Measurements from ENCODE around the gene SRP68.

SRP68 gene

DNA sequence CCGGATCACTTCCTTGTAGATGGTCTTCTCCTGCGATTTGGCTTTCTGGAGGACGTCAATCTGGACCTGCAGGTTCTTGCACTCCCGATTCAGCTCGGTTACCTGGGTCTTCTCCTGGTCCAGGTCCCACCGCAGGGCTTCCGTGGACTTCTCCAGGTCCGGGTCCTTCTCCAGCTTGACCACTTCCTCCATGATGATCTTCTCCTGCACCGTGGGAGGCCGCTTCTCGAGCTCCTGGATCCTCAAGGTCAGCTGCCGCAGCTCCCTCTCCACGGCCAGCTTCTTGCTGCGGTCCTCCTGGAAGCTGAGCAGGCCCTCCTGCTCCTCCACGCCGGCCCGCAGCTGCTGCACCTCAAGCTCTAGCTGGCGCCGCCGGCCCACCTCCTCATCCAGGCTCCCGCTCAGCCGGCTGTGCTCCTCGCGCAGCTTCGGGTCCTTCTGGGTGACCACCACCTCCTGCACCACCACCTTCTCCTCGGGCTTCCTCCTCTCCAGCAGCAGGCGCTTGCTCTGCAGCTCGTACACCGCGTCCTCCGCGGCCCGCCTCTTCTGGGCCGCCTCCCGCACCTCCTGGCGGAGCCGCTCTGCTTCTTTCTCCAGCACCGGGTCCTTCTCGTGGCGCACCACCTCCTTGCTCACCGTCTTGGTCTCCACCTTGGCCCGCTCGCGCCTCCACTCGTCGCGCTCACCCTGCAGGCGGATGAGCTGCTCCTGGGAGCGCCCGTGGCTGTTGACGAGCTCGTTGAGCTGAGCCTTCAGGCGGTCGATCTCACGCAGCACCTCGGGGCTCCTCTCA, 63.5 kb downstream of the SRP68 start:
- H3K9me3 ChIP-seq (replicated peaks; ENCODE audit: low read length), result no peaks in the 10 kb centered on the region
- H3K4me1 ChIP-seq (ENCODE audit: control insufficient read depth, insufficient read depth, low read length), result peaks cover 14% of the 10 kb centered on the region
- H3K27me3 ChIP-seq (ENCODE audit: control insufficient read depth, insufficient read depth, low read length), result no peaks in the 10 kb centered on the region
- H3K4me3 ChIP-seq (ENCODE audit: low read length), result no peak overlapping the region
- H3K4me2 ChIP-seq (ENCODE audit: low read length), result no peak overlapping the region
- no peaks in the 10 kb centered on the region for H3K36me3 ChIP-seq (ENCODE audit: insufficient read depth, low read length)
- no peak overlapping the region for H3K9ac ChIP-seq (ENCODE audit: low read depth, low read length)

DNA sequence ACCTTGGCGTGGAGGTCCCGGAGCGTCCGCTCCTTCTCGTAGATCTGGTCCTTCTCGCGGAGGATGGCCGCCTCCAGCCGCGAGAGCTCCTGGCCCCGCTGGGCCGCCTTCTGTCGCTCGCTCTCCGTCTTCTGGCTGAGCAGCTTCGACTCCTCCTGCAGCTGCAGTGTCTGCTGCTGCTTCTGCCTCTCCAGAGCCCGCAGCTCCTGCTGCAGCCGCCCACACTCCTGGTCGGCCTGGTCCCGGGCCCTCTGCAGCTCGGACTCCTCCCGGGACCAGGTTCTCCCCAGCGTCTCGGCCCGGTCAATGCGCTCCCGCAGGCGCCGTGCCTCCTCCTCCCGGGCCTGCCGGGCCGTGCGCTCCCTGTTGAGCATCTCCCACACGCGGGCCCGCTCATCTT, 64.1 kb downstream of the SRP68 start:
- Histone ChIP-seq H3K9ac (ENCODE audit: low read depth, low read length) (no peak overlapping the region), H3K4me1 (ENCODE audit: control insufficient read depth, insufficient read depth, low read length) (peaks cover 12% of the 10 kb centered on the region), H3K4me3 (ENCODE audit: low read length) (no peak overlapping the region), H3K36me3 (ENCODE audit: insufficient read depth, low read length) (no peaks in the 10 kb centered on the region), H3K27me3 (ENCODE audit: control insufficient read depth, insufficient read depth, low read length) (no peaks in the 10 kb centered on the region), H3K4me2 (ENCODE audit: low read length) (no peak overlapping the region), H3K9me3 (replicated peaks; ENCODE audit: low read length) (no peaks in the 10 kb centered on the region)

DNA sequence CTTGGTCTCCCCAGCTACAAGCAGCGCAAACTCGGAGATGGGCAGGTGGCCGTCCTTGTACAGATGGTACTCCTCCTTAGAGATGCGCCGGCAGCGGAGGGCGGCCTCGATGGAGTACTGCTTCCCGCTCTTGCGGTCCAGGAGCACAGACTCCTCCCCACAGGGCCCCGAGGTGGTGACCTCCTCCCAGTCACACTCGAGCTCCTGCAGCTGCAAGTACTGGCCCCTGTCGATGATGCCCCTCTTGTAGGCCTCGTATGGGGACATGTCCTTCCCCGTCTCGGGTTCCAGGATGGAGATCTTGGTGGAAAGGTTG, 64.5 kb downstream of the SRP68 start:
- H3K9me3 ChIP-seq (replicated peaks; ENCODE audit: low read length), result no peaks in the 10 kb centered on the region
- H3K4me1 ChIP-seq (ENCODE audit: control insufficient read depth, insufficient read depth, low read length), result peaks cover 12% of the 10 kb centered on the region
- H3K36me3 ChIP-seq (ENCODE audit: insufficient read depth, low read length), result no peaks in the 10 kb centered on the region
- H3K9ac ChIP-seq (ENCODE audit: low read depth, low read length), result no peak overlapping the region
- H3K27me3 ChIP-seq (ENCODE audit: control insufficient read depth, insufficient read depth, low read length), result no peaks in the 10 kb centered on the region
- no peak overlapping the region for H3K4me3 ChIP-seq (ENCODE audit: low read length)
- H3K4me2 ChIP-seq (ENCODE audit: low read length), result no peak overlapping the region

DNA sequence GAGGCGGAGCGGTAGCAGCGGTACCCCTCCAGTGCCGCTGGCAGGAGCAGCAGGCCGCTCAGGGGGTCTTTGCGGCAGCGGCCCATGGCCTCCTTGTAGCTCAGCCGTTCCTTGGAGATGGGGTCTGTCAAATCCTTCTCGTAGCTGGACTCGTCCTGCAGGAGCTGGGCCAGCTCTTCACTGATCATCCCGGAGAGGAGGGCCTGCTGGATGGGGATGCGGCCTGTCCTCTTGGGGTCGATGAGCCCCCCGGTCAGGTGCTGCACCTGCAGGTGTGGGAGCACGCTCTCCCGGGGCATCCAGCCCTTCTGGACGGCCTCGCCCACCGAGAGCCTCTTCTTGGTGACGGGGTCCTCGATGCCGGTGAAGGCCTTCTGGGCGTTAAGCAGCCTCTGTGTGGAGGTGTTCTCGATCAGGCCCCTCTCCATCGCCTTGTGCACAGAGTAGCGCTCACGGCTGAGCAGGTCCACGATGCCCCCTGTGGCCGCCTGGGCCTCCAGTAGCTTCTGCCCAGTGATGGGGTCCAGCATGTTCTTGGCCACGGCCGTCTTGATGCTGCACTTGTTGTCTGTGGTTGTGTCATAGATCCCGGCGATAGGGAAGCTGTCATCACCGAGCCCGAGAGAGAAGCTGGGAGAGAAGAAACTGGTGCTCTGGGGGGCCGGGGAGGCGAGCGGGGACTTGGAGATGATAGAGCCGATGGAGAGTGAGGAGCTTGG, 65.0 kb downstream of the SRP68 start:
- no peak overlapping the region for H3K9ac ChIP-seq (ENCODE audit: low read depth, low read length)
- H3K36me3 ChIP-seq (ENCODE audit: insufficient read depth, low read length), result peaks cover under 1% of the 10 kb centered on the region

DNA sequence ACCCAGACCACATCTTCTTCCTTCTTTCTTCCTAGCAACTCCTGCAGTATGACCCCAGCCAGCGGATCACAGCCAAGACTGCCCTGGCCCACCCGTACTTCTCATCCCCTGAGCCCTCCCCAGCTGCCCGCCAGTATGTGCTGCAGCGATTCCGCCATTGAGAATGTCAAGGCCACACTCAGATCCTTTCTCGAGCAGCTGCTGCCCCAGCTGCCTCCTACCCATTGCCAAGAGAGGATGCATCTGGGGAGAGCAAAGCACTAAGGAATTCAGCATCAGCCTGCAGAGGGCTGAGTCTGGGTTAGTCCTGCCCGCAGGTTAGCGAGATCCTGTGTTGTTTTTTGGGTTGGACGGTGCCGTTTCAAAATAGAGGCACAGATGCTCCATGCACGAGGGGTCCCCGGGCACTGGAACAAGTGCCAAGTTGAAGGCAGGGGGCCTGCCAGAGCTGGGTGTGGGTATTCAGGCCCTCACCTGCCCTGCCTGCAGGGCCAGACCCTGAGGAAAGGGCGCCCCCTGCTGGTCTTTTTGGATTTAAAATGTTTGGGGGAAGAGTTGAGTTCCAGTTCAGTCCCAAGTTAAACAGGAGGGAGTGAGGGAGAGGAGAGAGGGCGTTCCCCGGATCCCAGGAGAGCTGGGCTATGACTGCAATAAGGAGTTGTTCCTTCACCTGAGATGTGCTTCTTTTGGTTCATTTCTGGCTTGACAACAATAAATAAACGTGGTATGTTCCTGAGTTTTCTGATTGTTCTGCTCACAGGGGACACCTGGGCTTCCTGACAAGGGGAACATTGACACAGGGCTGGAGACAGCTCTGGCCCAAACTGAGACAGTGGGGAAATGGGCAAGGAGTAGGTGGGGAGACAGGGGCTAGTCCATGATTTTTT, 66.8 kb downstream of the SRP68 start:
- Histone ChIP-seq H3K4me2 (ENCODE audit: low read length) (no peak overlapping the region), H3K27me3 (ENCODE audit: control insufficient read depth, insufficient read depth, low read length) (no peaks in the 10 kb centered on the region), H3K36me3 (ENCODE audit: insufficient read depth, low read length) (peaks cover 3% of the 10 kb centered on the region), H3K4me3 (ENCODE audit: low read length) (no peak overlapping the region), H3K9me3 (replicated peaks; ENCODE audit: low read length) (no peaks in the 10 kb centered on the region), H3K9ac (ENCODE audit: low read depth, low read length) (no peak overlapping the region), H3K4me1 (ENCODE audit: control insufficient read depth, insufficient read depth, low read length) (peaks cover 12% of the 10 kb centered on the region)

More for the DNA sequence above, 65.0 kb downstream of the SRP68 start:
- Histone ChIP-seq H3K27me3 (ENCODE audit: control insufficient read depth, insufficient read depth, low read length) (no peaks in the 10 kb centered on the region), H3K4me3 (ENCODE audit: low read length) (no peak overlapping the region), H3K9me3 (replicated peaks; ENCODE audit: low read length) (no peaks in the 10 kb centered on the region), H3K4me1 (ENCODE audit: control insufficient read depth, insufficient read depth, low read length) (peaks cover 12% of the 10 kb centered on the region), H3K4me2 (ENCODE audit: low read length) (no peak overlapping the region)

- Histone ChIP-seq H3K36me3 (ENCODE audit: insufficient read depth, low read length) (peaks cover 8% of the 10 kb centered on the region), H3K4me3 (ENCODE audit: low read length) (no peak overlapping the region), H3K9ac (ENCODE audit: low read depth, low read length) (no peak overlapping the region), H3K4me2 (ENCODE audit: low read length) (no peak overlapping the region), H3K27me3 (ENCODE audit: control insufficient read depth, insufficient read depth, low read length) (no peaks in the 10 kb centered on the region), H3K4me1 (ENCODE audit: control insufficient read depth, insufficient read depth, low read length) (peaks cover 12% of the 10 kb centered on the region), H3K9me3 (replicated peaks; ENCODE audit: low read length) (no peaks in the 10 kb centered on the region)
Observed at GRCh38 chr17:76004750-76005262, 67.5 kb downstream of the SRP68 start.

- peaks cover 12% of the 10 kb centered on the region for H3K4me1 ChIP-seq (ENCODE audit: control insufficient read depth, insufficient read depth, low read length)
Observed at GRCh38 chr17:76003915-76004314, 68.4 kb downstream of the SRP68 start.

DNA sequence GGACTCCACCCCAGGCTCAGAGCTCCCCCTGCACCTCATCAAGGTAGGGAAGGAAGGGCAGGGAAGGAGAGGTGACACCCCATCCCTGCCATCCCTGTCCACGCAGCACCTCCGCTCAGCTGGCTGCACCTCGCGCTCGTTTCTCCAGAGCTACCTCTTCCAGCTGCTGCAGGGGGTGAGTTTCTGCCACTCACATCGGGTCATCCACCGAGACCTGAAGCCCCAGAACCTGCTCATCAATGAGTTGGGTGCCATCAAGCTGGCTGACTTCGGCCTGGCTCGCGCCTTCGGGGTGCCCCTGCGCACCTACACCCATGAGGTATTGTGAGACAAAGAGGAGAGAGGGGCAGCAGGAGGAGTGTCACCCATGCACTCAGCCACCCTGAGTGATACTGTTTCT, 70.2 kb downstream of the SRP68 start:
- Histone ChIP-seq H3K4me2 (ENCODE audit: low read length) (no peak overlapping the region), H3K4me1 (ENCODE audit: control insufficient read depth, insufficient read depth, low read length) (peaks cover 16% of the 10 kb centered on the region), H3K27me3 (ENCODE audit: control insufficient read depth, insufficient read depth, low read length) (no peaks in the 10 kb centered on the region), H3K36me3 (ENCODE audit: insufficient read depth, low read length) (peaks cover 8% of the 10 kb centered on the region), H3K9ac (ENCODE audit: low read depth, low read length) (no peak overlapping the region), H3K9me3 (replicated peaks; ENCODE audit: low read length) (no peaks in the 10 kb centered on the region), H3K4me3 (ENCODE audit: low read length) (no peak overlapping the region)

More at GRCh38 chr17:76003915-76004314, 68.4 kb downstream of the SRP68 start:
- no peak overlapping the region for H3K4me2 ChIP-seq (ENCODE audit: low read length)
- H3K4me3 ChIP-seq (ENCODE audit: low read length), result no peak overlapping the region
- no peaks in the 10 kb centered on the region for H3K27me3 ChIP-seq (ENCODE audit: control insufficient read depth, insufficient read depth, low read length)
- H3K36me3 ChIP-seq (ENCODE audit: insufficient read depth, low read length), result peaks cover 8% of the 10 kb centered on the region
- H3K9ac ChIP-seq (ENCODE audit: low read depth, low read length), result no peak overlapping the region
- H3K9me3 ChIP-seq (replicated peaks; ENCODE audit: low read length), result no peaks in the 10 kb centered on the region

- H3K9ac ChIP-seq (ENCODE audit: low read depth, low read length), result no peak within 1 kb of the TSS
- H3K9me3 ChIP-seq (replicated peaks; ENCODE audit: low read length), result no peaks in the 10 kb centered on the region
- H3K4me1 ChIP-seq (ENCODE audit: control insufficient read depth, insufficient read depth, low read length), result peaks cover 22% of the 10 kb centered on the region
- H3K4me3 ChIP-seq (ENCODE audit: low read length), result no peak within 1 kb of the TSS
- peaks cover 8% of the 10 kb centered on the region for H3K36me3 ChIP-seq (ENCODE audit: insufficient read depth, low read length)
- no peak within 1 kb of the TSS for H3K4me2 ChIP-seq (ENCODE audit: low read length)
- H3K27me3 ChIP-seq (ENCODE audit: control insufficient read depth, insufficient read depth, low read length), result no peaks in the 10 kb centered on the region
Observed at GRCh38 chr17:76000755-76001521, 71.4 kb downstream of the SRP68 start, which contains the start of gene CDK3. Gene CDK3, plus strand, starts transcription at chr17:76000855. Its CDS starts 571 bp downstream, at chr17:76001426.

DNA sequence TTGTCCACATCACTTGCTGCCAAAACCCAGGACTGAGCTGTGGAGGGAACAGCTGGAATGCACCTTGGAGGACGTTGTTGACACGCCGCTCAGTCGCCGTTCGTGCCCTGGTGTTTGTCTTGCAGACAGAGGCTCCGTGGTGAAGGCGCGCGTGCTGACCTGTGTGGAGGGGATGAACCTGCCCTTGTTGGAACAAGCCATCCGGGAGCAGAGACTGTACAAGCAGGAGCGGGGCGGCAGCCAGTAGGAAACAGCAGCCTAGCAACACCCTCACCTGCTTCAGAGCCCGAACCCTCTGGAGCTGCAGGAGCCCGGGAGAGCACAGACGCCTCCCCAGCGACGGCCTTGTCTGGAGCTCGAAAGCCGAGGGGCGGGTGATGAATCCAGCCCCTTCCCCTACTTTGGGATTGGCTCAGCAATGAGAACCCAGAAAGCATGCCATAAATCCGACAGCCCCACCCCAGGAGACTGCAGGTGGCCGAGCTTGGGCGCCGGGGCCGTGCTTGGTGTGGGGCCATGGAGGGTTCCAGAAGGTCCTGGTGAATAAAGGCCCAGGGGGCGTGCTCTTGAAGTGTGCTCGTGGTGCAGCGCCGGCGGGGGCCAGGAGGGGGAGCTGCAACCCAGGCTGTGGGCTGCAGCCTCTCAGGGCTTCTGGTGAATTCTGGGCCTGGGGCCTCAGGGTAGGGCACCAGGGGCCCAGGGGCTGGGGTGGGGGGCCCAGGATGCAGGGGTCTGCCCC, 72.1 kb downstream of the SRP68 start:
- H3K4me3 ChIP-seq (ENCODE audit: low read length), result no peak overlapping the region

More for the DNA sequence above, 72.1 kb downstream of the SRP68 start:
- H3K4me2 ChIP-seq (ENCODE audit: low read length), result no peak overlapping the region
- no peak overlapping the region for H3K9ac ChIP-seq (ENCODE audit: low read depth, low read length)
- no peaks in the 10 kb centered on the region for H3K27me3 ChIP-seq (ENCODE audit: control insufficient read depth, insufficient read depth, low read length)
- peaks cover 17% of the 10 kb centered on the region for H3K4me1 ChIP-seq (ENCODE audit: control insufficient read depth, insufficient read depth, low read length)
- peaks cover 8% of the 10 kb centered on the region for H3K36me3 ChIP-seq (ENCODE audit: insufficient read depth, low read length)
- H3K9me3 ChIP-seq (replicated peaks; ENCODE audit: low read length), result no peaks in the 10 kb centered on the region

Data from skeletal muscle satellite cell (primary cell).